HG03097 (cell line): ENCODE results near the gene CMIP.

Source experiments
- ATAC-seq: cut with Tn5 transposase; IDR thresholded peaks from one replicate; pipeline ENCODE4 v1.9.1; 2021; ENCODE audit not compliant: unreplicated experiment, low FRiP score

CMIP gene

DNA sequence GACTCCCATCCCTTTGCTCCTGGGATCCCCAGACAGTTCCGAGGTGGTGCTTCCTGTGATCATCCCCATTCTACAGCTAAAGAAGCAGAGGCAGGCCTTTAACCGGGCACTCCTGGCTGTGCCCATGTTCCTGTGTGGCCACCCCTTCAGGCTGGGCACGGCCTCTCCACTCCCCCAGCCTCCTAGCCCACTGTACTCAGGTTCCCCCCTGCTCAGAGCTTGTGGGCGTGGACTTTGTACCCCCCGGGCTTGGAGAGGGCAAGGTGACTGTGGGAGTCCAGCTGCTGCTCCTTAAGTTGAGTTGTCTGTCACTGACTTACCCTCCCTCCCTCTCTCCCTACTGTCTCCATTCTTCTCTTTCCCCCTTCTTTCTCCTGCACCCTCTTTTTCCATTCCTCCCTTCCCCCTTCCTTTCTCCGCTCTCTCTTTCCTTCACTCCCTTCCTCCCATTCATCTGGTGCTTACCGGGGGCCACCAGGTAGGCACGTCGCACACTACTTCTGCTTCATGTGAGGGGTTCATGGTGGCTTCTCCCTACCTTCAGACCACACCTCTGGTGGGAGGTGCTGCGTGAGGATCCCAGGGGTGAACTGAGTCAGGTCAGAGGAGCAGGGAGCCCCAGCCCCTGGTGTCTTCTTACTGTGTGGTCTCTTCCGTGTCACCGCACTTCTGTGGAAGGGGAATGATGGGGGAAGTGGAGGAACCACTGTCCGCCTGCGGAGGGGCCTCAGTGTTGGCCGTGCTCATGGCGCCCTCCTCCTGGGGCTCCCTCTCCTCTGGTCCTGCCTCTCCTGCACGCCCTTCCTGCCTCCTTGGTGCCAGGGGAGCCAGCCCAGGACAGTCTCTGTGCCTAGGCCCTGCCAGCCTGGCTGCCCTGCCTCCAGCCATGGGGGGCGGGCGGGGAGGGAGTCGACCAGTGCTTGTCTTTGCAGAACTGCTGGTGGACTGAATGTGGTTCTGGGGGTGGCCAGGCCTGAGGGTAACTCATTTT lies 29.7 kb downstream of the CMIP start:
- ATAC-seq: no peak

DNA sequence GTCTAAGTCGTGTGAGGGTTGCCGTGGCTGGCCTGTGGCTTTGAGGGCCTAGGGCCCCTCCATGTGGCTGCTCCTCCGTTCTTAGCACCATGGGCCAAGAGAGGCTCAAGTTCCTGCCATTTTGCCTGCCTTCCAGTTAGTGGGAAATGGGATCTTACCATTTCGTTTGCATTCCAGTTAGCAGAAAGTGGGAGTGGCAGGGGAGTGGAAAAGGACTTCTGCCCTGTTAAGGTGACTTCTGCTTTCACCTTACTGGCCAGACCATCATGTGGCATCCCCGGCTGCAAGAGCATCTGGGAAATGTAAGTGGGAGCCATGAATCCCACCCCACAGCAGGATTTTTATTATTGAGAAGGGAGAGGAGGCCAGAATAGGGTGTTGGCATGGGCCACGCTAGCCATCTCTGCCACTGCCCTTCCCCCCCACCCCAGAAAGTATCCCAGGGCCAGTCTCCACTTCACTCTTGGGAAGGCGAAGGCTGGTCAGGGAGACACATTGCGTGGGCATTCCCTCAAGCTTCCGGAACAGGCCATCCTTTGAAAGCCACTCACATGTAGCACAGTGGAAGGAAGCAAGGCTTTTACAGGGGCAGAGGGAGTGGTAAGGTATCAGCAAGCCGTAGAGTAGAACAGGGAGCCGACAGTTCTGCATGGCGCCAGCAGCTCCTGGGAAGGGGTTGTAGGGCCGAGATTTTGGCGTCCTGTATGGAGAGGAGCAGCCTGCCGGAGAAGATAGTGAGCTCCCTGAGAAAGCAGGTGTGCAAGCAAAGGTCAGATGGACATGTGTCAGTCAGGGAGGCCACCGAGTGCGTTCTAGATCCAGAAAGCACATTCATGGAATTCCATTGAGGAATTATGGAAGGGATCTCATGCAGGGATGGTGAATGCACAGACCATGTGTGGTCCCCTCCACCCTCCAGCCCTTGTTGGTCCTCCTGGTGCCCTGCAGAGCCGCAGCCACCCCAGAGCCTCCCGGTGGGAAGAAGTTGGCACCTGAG lies 33.4 kb downstream of the CMIP start:
- no peak for ATAC-seq

DNA sequence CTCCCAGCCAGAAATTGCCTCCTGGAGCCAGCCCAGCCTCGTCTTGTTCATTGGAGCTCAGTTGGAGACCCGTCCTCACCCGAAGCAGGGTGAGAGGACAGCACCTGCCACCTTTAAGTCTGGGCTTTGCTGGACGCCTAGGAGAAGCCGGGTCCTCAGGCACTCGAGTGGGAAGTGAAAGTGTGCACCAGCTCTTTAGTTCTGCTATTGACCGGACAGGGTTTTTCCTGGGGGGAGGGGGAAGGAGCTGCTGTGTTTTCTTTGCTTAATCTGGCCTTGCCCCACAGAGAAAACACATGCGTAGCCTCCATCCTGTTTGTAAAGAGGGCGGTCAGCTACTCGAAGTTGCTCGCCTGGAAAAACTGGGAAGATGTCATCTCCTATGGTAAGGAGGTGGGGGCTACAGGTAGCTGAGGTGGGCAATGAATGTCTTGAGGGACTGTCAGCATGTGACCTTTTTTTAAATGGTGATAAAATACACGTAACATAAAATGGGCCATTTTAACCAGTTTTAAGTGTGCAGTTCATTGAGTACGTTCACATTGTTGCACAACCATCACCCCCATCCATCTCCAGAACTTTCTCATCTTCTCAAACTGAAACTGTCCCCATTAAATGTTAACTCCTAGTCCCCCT lies 34.4 kb downstream of the CMIP start:
- ATAC-seq: peak; percentile 62

DNA sequence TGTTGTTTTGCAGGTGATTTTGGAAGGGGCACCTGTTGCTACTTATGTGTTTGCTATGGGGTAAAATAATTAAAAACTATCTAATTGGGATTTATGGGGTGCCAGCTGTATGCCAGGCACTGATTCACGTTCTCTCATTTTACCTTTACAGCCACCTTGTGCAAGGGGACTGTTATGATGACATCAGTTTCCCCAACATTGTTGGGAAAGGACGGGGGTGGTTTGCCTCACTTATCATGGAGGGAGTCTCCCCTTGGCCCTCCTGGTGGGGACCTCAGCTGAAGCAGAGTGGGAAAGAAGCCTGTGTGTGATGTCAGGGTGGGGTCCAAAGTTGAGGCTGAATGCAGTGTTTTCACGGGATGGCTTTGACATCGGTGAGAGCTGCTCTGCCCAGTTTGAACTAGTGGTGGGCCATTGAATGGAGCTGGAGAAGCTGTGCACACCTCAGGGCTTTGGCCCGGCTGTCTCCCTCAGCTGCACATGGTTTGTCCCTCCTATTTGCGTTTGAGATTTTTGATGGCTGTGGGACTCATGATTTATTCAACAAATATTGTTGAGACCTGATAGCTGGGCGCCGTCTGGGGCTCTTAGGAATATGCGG lies 36.1 kb downstream of the CMIP start:
- ATAC-seq: no peak

DNA sequence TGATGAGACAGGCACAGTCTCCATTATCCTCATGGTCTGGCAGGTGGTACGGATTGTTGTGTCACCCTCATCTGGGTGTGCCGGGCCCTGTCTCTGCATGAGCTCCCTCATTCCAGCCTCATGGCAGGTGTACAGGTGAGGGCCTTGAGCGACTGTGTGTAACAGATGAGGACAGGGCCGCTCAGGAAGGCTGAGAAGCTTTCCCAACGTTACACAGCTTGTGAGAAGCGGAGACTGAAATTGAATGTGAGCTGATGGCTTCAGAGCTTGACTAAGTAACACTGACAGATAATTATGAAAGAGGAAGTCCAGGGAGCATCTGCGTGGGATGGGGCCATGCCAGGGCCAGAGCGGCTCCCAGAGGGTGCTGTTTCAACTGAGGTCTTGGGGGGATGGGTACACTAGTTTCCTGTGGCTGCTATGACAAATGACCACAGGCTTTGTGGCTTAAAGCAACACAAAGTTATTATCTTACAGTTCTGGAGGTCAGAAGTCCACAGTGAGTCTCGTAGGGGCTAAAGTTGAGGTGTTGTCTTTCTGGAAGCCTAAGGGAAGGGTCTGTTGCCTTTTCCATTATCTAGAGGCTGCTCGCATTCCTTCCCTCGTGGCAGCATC lies 36.7 kb downstream of the CMIP start:
- ATAC-seq: peak; percentile 69

DNA sequence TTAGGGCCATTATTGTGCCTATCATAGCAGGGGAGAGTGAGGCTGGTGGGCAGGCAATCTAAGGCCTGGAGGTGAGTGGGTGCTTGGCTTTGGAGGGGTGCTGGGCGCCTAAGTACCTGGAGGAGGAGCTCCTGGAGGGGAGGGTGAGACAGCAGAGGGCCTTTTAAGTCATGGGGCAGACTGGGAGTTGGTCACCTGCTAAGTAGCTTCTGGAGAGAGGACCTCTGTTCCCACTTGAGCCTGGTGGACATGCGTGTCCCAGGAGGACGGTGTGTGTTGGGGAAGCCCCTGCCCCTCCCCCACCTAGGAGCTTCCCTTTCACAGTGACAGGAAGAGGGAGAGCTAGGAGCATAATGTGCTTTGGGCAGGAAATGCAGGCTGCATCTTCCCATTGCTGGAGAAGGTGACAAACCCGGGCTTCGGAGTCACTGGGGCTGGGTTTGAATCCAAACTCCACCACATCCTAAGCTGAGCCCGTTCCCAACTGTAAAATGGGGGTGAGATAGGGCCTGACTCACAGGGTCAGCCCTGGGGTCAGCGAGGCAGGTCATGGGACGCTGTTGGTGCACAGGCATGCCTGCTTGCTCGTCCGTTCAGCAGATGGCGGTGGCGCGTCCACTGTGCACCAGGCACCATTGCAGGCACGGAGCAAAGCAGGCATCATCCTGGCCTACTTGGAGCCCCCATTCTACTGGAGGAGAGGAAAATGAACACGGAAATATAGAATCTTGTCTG lies 37.9 kb downstream of the CMIP start:
- no peak for ATAC-seq

DNA sequence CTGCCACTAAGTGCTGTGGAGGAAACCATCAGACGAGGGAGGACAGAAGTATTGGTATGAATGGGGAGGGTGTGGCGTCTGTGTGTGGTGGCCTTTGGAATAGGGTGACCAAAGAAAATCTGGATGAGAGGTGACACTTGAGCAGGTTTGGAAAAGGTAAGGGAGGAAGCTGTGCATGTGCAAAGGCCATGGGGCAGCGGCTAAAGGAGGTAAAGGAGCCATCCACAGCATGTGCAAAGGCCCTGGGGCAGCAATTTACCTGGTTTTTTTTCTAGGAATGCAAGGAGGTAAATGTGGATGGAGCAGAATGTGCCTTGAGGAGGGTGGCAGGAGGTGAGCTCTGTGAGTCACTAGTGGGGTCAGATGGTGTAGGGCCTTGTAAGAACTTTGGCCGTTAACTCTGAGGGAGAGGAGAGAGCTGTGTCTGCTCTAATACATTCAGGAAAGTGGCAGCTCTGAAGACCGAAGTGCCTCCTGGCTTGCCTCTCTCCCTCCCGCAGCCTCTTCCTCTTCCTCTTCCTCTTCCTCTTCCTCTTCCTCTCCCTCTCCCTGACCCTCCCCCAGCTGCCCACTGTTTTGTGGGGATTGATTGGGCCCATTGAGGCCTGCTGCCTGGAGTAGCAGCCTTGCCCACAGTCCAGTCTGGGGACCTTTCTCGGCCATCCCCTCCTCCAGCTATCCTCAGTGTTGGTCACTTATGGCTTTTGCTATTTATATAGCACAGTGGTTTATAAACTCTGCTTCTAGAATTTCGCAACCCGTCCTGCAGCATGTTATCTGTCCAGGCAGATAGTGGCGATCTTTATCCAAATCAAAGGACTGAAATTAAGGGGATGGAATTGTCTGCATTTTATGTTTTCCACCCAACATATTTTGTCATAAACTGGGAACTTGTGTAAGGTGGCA lies 38.7 kb downstream of the CMIP start:
- no peak for ATAC-seq

DNA sequence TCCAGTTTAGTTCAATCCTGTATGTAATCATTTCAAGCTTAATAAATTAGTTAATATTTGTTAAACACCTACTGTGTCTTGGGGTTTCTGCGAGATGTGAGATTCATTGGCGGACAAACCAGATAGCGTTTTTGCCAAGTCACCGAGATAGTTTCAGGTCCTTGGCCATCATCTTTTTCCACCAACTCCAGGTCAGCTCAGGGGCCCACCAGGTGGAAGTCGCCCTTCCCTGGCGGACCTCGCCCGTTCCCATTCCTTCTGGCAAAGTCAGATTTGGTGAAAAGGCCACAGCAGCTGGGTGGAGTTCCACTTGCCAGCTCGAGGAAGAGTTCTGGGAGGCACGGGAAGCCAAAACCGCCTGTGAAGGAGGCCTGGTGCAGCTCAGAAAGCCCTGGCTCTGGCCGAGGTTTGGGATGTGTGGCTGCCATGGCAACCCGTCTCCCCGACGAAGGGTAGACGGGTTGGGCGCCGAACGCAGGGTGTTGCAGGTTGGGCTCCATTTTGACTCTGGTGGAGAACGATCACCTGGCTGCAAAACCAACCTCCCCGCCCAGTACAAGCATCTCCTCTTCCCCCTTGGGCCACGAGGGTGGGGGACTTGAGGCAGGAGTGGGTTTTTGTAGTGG lies 39.5 kb downstream of the CMIP start:
- ATAC-seq: no peak

DNA sequence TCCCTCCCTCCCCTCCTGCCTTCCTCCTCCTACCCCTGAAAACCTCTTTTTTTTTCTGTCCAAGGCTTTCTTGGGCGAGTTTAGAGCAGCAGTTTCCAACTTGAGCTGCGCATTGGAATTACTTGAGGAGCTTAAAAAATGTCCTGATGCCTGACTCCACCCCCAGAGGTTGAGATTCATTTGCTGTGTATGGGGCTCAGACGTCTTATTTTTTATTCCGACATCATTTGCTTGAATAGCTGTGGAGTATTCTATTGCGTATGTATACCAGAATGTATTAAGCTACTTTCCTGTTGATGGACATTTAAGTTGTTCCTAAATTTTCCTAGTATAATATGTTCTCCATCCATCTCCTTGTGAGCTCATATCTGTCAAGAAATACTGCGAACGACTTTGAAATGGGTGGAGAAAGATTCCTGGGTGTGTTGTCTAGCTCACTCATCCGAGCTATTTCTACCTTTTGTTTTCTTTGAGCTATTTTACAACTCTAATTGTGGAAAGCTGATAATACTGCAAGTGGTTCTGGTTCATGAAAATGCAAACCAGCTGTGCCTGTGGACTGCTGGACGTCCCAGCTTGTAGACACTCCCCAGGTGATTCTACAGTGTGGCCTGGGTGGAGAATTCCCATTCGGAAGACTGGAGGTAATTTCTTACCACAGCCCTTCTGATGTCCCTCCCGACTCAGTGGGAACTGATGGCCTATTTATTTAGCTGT lies 40.5 kb downstream of the CMIP start:
- no peak for ATAC-seq

DNA sequence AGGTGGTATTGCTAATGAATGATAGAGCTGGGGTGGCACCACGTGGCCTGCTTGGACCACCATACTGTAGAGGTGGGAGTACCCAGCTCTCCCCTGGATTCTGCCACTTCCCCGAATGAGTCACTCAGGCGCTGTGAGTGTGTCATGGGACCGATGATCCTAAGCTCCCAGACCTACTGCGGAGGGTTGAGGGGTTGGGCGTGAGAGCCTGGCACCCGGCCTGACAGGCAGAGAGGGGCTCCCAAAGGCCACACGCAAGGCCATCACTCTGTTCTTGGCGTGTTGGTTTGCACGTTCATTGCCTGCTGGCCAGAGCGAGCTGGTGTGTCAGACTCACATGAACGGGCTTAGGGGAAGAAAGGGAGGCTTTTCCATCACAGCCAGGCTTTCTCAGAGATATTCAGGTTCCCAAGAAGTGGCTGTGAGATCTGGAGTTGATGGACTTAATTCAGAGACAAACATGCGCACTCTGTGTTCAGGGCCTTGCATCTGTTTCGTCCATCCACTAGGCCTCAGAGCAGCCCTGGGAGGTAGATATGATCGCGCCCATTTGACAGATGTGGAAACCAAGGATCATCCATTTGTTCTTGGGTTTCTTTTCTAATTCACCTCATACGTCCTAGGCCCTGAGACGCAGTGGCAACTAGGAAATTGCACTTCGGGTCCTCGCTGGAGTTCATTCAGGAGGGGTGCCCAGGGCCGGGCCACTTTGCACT lies 41.4 kb downstream of the CMIP start:
- no peak for ATAC-seq

DNA sequence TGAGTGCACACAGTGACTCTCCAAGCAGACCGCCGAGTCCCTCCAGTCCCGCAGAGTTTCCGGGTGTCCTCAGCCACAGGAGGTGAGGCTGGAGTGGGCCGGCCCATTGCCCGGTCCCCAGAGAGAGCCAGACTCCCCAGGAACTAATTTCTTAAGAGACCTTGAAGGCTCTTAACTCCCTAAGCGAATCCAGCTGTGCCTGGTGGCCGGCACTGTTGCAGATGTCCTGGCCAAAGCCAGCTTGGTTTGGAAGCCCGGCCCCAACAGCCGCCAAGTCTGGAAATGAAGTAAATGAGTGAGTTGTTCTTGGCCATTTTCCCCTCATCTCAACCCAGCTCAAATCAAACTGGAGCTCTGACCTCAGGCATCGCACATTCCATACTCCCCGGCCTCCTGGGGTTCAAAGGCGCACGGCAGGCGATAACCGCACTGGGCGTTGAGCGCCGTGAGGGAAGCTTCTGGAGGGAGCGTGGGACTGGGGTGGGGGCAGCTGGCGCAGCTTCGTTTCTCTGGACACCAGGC lies 42.0 kb downstream of the CMIP start:
- no peak for ATAC-seq

DNA sequence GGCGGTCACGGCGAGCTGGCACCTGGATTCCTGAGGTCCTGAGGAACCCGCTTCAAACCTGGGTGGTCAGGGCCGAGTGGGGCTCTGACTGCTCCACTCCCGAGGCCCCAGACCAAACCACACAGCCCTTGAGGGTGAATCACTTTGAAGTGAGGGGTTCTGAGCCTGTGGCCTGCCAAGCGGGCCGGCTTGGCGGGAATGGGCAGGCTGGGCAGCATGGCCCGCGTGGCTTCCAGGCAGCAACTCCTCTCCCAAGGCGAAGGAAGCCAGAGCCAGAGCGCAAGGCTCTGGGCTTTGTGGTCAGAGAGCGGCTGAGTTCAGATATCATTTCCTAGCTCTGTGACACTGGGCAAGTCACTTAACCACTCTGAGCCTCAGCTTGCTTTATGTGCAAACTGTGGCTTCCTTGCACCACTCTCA lies 42.7 kb downstream of the CMIP start:
- no peak for ATAC-seq

DNA sequence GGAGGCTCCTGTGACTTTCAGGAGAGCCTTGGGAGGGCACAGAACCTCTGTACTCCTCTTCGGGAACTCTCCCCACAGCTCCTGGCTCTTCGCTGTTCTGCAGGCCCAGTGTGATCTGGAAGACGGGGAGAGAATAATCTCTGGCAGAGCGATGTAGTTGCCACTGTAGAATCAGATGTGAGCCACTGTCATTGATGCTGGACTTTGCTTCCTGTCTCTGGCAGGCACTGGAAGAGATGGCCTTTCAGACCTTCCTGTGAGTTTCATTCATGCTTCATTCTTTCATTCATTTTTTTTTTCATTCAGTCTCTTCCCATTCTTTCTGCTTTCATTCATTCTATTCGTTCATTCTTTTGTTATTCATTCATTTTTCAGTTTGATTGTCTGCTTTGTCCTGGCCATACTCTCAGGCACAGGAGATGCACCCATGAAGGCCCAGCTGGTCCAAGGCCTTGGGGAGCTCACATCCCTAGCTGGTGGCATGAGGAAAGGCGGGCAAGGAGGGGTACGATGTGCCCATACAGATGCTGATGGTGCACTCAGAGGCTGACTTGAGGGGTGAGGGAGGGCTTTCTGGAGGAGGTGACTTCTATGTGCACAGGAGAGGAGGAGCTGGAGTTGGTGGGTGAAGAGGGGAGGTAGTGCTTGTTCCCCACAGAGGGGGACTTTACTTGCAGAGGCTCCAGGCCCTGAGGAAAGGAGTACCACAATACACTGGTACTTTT lies 44.2 kb downstream of the CMIP start:
- no peak for ATAC-seq

DNA sequence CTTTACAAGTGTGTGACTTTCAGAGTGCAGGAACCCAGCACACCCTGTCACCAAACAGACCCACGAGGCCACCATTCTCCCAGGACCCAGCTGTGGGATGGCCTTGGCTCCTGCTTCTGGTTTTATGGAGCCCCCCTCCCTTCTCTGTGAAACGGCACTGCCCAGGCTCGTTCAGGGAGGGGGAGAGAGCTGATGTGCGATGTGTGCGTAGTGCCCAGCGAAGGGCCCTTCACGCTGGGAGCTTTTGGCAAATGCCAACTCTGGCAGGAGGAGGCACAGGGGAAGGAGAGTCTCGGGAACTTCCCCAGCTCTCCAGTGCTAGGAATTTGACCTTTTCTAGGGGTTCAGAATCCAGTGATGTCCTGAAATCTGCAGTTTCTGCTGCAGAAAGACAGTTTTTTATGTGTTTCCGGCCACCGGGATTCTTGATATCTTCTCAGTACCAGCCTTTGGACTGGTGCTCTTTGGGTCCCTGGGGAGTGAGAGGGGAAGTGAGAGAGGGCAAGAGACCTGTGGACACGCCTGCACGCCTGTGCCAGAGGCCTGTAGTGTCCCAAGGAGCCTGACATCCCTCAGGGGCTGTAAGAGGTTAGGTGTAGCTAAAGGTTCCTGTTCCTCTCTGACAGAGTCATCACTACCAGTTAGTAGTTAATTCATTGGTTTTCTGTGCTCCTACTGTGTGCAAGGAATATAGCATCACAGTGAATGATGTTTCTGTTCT lies 45.1 kb downstream of the CMIP start:
- no peak for ATAC-seq
